ENCODE measurements around the gene LTBP1.
"Not testable (repeated sequence)": the region's sequence is repeated elsewhere in the genome, so short reads cannot be mapped to it uniquely, and the experiment has no call there.

The LTBP1 gene

GRCh38 chr2:33430856-33431255 lies 484.1 kb downstream of the LTBP1 start:
- no peak for DNase-seq (ENCODE audit: low spot score)

- no peak for DNase-seq (ENCODE audit: low spot score)
Measured at GRCh38 chr2:33432871-33433270, 486.1 kb downstream of the LTBP1 start.

GRCh38 chr2:33433279-33434235 lies 486.8 kb downstream of the LTBP1 start:
- no peak for DNase-seq (ENCODE audit: low spot score)

GRCh38 chr2:33435518-33435917 lies 488.8 kb downstream of the LTBP1 start:
- no peak for DNase-seq (ENCODE audit: low spot score)

- DNase-seq (ENCODE audit: low spot score), result no peak
Measured at GRCh38 chr2:33436083-33436482, 489.3 kb downstream of the LTBP1 start.

GRCh38 chr2:33437297-33437696 lies 490.5 kb downstream of the LTBP1 start:
- DNase-seq (ENCODE audit: low spot score), result no peak

GRCh38 chr2:33437815-33438214 lies 491.1 kb downstream of the LTBP1 start:
- DNase-seq (ENCODE audit: low spot score), result no peak

GRCh38 chr2:33441235-33441810 lies 494.6 kb downstream of the LTBP1 start:
- DNase-seq (ENCODE audit: low spot score), result peak; percentile 54

- DNase-seq (ENCODE audit: low spot score), result not testable (repeated sequence)
Measured at GRCh38 chr2:33442052-33442451, 495.3 kb downstream of the LTBP1 start.

- DNase-seq (ENCODE audit: low spot score), result no peak
Measured at GRCh38 chr2:33442528-33443079, 495.9 kb downstream of the LTBP1 start.

GRCh38 chr2:33443274-33443829 lies 496.6 kb downstream of the LTBP1 start:
- DNase-seq (ENCODE audit: low spot score), result no peak

GRCh38 chr2:33444967-33445366 lies 498.2 kb downstream of the LTBP1 start:
- DNase-seq (ENCODE audit: low spot score), result no peak

- DNase-seq (ENCODE audit: low spot score), result no peak
Measured at GRCh38 chr2:33448220-33448899, 501.6 kb downstream of the LTBP1 start.
